Transverse colon (tissue), 4 donors: ENCODE data around the gene ADCY9. TPM values are rescaled to one million over a fixed set of nuclear protein-coding genes. Genes with fewer than 3 reads are reported as not detected.

ENCODE experiments used
- DNase-seq: peaks from one replicate; pipeline ENCODE4 v3.0.0-alpha.2; 2019
- H3K27ac ChIP-seq, 4 donors: fragments of 200-600 bp; sonication (generic); 2 replicates each; pipeline ENCODE4 v1.5.1; 2016 to 2018; ENCODE audit warnings: inconsistent platforms in 4 of 4
- H3K27me3 ChIP-seq: fragments of 200-600 bp; sonication (generic); 2 replicates; pipeline ENCODE4 v1.5.1; 2017; ENCODE audit warnings: inconsistent platforms
- H3K36me3 ChIP-seq, 4 donors: fragments of 200-600 bp; sonication (generic); 2 replicates each; pipeline ENCODE4 v1.5.1; 2017 to 2019; ENCODE audit warnings: inconsistent platforms in 4 of 4
- H3K4me1 ChIP-seq, 4 donors: fragments of 200-600 bp; sonication (generic); 2 replicates each; pipeline ENCODE4 v1.5.1; 2017 to 2020; ENCODE audit warnings: inconsistent platforms in 4 of 4
- H3K4me3 ChIP-seq, 4 donors: fragments of 200-600 bp; sonication (generic); 1 replicate in 1 of 4; 2 replicates in 3 of 4; pipeline versions ENCODE4 v1.5.1 to v1.6.1; 2017 to 2019; ENCODE audit warnings: inconsistent platforms in 4 of 4
- H3K9me3 ChIP-seq, 2 donors: fragments of 200-600 bp; sonication (generic); 2 replicates each; pipeline ENCODE4 v1.5.1; 2017 to 2019; ENCODE audit warnings: inconsistent platforms in 2 of 2
- EP300 ChIP-seq: sonication (generic); formaldehyde crosslinking; IDR thresholded peaks from one replicate; pipeline ENCODE4 v1.6.1; 2017; ENCODE audit warnings: antibody characterized with exemption, low read depth
- POLR2A ChIP-seq: fragments of 450-650 bp; IDR thresholded peaks from one replicate; pipeline ENCODE4 v1.6.1; 2016; ENCODE audit warnings: antibody characterized with exemption, mild to moderate bottlenecking, moderate library complexity
- POLR2AphosphoS5 ChIP-seq, 3 donors: sonication (generic); formaldehyde crosslinking; IDR thresholded peaks; one replicate each; pipeline ENCODE4 v1.6.1; 2016; ENCODE audit warnings: antibody characterized with exemption in 3 of 3
- WGBS, 2 donors: methylation state at CpG; one replicate each; pipeline ENCODE4 v1.1.5; 2018; ENCODE audit warnings: low coverage in 1 of 2; 5-methylcytosine and 5-hydroxymethylcytosine counted together
- in situ Hi-C, 4 donors: fragments of 200-750 bp; cut with MboI; loops; one replicate each; pipeline versions ENCODE4 v1.15.0 to v1.15.1; 2017; ENCODE audit warnings: low sequenced_read_pairs in 3 of 4, low pct_ligation_motif_present in 1 of 4, low pct_unique_long_range_greater_than_20kb in 1 of 4
- intact Hi-C: fragments of 100-400 bp; cut with DNase I; formaldehyde crosslinking; loops from one replicate; pipeline ENCODE4 v1.15.1; 2023; ENCODE audit warnings: low total_unique reads
- total RNA-seq, 4 donors: library from RNA; depleted of rRNA; stranded (reverse); fragments of >200 nt; gene quantifications; one replicate each; pipeline ENCODE4 v1.1.0, GENCODE V29; 2016
- TF ChIP-seq, protein P1 (sequence below), 5 experiments: fragments of 200-600 bp in 3 of 5; fragments of 450-650 bp in 2 of 5; sonication (generic) in 3 of 5; IDR thresholded peaks; 1 replicate in 2 of 5; 2 replicates in 3 of 5; pipeline ENCODE4 v1.5.1; 2016 to 2017; ENCODE audit warnings: antibody characterized with exemption in 5 of 5, inconsistent platforms in 3 of 5, mild to moderate bottlenecking in 2 of 5, moderate library complexity in 1 of 5

Gene ADCY9
- total RNA-seq, 4 donors from 2014 or later, result 33.7 to 46.0 (median 37.2) TPM

DNA sequence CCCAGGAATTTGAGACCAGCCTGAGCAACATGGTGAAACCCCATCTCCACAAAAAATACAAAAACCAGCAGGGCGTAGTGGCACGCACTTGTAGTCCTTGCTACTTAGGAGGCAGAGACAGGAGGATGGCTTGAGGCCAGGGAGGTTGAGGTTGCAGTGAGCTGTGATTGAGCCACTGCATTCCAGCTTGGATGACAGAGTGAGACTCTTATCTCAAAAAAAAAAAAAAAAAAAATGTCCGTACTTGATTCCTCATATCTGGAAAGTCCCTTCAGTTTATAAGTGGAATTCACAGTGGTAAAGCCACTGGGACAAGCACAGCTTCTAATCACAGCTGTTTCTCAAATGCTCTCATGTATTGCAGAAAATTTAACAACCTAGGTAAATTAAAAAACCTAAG lies 157.1 kb downstream of the ADCY9 start:
- peaks cover 32% of the 10 kb centered on the region for H3K27me3 ChIP-seq
- in situ Hi-C loops (no loop called here), intact Hi-C loops (no loop called here)
- no peak for DNase-seq
- H3K36me3 ChIP-seq, result no peaks in the 10 kb centered on the region
- H3K4me1 ChIP-seq, result peaks cover 5 to 19% (median 7%) of the 10 kb centered on the region in 4 donors
- 64% methylated on average over 3 of the region's 3 CpGs; no CpG with 5 or more reads in 1 of the 2 donors for WGBS, 2 donors
- no peak overlapping the region for H3K4me3 ChIP-seq
- no peak overlapping the region for H3K27ac ChIP-seq
- no peaks in the 10 kb centered on the region for H3K9me3 ChIP-seq
- TF ChIP-seq EP300 (no peak), POLR2AphosphoS5 (IDR thresholded peaks at IDR 0.05) (no peak), POLR2A (no peak)
- TF ChIP-seq, protein P1, sequence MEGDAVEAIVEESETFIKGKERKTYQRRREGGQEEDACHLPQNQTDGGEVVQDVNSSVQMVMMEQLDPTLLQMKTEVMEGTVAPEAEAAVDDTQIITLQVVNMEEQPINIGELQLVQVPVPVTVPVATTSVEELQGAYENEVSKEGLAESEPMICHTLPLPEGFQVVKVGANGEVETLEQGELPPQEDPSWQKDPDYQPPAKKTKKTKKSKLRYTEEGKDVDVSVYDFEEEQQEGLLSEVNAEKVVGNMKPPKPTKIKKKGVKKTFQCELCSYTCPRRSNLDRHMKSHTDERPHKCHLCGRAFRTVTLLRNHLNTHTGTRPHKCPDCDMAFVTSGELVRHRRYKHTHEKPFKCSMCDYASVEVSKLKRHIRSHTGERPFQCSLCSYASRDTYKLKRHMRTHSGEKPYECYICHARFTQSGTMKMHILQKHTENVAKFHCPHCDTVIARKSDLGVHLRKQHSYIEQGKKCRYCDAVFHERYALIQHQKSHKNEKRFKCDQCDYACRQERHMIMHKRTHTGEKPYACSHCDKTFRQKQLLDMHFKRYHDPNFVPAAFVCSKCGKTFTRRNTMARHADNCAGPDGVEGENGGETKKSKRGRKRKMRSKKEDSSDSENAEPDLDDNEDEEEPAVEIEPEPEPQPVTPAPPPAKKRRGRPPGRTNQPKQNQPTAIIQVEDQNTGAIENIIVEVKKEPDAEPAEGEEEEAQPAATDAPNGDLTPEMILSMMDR (IDR thresholded peaks at IDR 0.05), result no peak

DNA sequence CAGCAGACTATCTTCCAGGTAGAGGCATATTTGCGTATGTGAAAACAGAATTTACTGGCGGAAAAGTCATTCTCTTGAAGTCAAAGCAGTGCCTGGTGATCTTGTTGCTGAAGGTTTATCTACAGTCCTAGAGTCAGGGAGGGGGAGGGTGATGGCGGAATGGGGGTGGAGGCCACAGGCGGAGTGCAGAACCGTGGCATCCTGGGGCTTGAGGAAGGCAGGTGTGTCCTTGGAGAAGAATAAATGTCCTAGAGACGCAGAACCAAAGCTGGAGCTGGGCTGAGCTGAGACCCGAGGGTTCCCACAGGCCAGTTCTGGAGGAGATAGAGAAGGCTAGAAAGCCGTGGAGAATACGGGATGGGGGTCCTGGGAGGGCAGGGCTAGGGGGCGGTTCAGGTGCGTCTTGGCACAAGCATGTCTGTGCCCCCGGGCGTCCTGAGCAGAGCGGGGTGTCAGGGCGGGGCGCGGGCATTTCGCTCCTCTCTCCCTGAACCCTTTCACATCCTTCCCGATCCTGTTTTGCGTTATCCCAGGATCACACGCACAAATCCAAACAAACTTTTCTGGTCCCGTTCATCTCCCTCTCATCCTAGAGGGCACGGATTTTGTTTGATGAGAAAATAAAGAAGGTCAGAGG lies 158.8 kb downstream of the ADCY9 start:
- no peaks in the 10 kb centered on the region for H3K36me3 ChIP-seq
- H3K9me3 ChIP-seq, result no peaks in the 10 kb centered on the region
- H3K27ac ChIP-seq, result no peak overlapping the region
- H3K27me3 ChIP-seq, result peaks cover 33% of the 10 kb centered on the region
- intact Hi-C loops (no loop called here), in situ Hi-C loops (no loop called here)
- WGBS, 2 donors, result 62 to 71% methylated on average over 15 to 23 of the region's 23 CpGs
- DNase-seq, result no peak
- H3K4me3 ChIP-seq, result no peak overlapping the region
- TF ChIP-seq EP300 (no peak), POLR2A (no peak), POLR2AphosphoS5 (IDR thresholded peaks at IDR 0.05) (no peak)
- TF ChIP-seq, protein P1 (IDR thresholded peaks at IDR 0.05), result no peak
- H3K4me1 ChIP-seq, result peaks cover 5 to 17% (median 7%) of the 10 kb centered on the region in 4 donors

DNA sequence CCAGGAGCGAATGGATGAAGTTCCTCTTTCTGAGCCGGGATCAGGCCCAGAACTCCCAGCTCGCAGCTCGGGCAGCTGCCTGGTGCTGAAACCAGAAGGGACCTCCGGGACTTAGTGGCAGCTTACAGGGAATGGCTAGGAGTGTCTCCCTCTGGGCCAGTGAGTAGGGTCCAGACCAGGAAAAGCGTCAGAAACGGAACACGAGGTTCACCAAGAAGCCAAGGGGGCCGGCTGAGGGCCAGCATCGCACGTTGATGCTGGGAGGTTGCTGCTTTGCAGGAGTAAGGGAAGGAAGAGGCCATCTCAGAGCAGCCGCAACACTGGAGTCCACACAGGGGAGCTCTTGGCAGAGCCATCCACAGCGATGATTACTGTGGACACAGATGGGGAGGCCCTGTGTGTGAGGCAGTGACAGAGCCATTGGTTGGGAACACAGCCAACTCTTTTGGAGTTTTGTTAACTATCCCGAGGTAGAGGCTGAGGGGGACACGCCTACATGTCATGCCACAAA lies 161.8 kb downstream of the ADCY9 start:
- Histone ChIP-seq H3K27ac (no peak overlapping the region), H3K27me3 (peaks cover 33% of the 10 kb centered on the region), H3K4me1 (peaks cover 0 to 10% (median 4%) of the 10 kb centered on the region in 4 donors), H3K9me3 (no peaks in the 10 kb centered on the region), H3K36me3 (no peaks in the 10 kb centered on the region), H3K4me3 (no peak overlapping the region)
- WGBS, 2 donors, result 66 to 69% methylated on average over 5 to 15 of the region's 15 CpGs
- intact Hi-C loops (no loop called here), in situ Hi-C loops (no loop called here)
- TF ChIP-seq POLR2A (no peak), EP300 (no peak), POLR2AphosphoS5 (IDR thresholded peaks at IDR 0.05) (no peak)
- TF ChIP-seq, protein P1 (IDR thresholded peaks at IDR 0.05), result no peak
- DNase-seq, result no peak

DNA sequence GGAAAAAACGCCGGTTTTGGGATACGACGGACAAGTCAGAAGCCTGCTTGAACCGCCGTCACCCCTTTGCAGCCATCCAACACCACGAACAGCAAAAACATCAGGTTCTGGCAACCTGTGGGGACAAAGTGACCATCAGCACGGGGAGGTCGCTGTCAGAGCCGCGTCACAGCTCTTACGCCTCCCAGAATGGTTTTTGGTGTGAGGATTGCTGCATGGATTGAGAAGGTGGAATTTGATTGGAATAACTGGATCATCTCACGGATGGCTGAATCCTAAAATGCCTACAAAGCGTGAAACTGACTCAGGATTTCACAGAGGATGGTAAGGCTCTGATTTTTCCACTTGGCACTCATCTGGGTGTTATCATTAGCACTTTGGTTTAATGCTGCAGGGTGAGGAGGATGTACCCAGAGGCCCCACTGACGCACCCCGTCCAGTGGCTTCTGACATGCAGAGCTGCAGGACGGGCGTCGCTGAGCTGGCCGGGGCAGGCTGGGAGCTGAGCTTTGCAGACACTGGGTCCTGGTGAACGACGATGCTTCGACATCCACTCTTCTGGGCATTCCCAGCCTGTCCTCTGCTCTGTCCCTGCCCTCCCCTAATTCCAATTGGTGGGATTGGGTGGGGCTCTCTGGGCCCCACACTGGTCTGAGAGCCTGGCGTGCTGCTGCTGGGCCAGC lies 162.4 kb downstream of the ADCY9 start:
- DNase-seq, result no peak
- Histone ChIP-seq H3K27me3 (peaks cover 33% of the 10 kb centered on the region), H3K4me3 (no peak overlapping the region), H3K4me1 (peaks cover 0 to 16% (median 9%) of the 10 kb centered on the region in 4 donors), H3K9me3 (no peaks in the 10 kb centered on the region), H3K27ac (no peak overlapping the region), H3K36me3 (no peaks in the 10 kb centered on the region)
- 88 to 100% methylated on average over 4 to 24 of the region's 24 CpGs for WGBS, 2 donors
- in situ Hi-C loops (no loop called here), intact Hi-C loops (no loop called here)
- TF ChIP-seq POLR2AphosphoS5 (IDR thresholded peaks at IDR 0.05) (no peak), EP300 (no peak), POLR2A (no peak)
- TF ChIP-seq, protein P1 (IDR thresholded peaks at IDR 0.05), result no peak
